ENCODE results near the gene DUOXA1.

DNA sequence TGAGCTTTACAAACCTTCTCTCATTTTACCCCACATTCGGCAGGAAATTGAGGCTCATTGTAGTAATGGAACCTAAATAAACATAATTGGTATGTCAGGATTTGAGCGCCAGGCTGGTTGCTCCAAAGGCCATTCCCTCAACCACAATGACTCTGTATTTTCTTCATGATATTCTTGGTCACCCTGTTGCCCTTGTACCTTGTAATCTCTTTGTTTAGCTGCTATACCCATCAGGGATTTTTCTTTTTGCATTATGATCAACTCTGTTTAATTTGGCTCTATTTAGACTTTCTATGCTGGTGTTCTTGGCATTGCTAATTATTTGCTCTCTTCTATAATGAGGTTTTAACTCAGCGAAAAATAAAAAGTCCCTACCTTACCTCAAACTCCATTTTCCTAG, 45.5 kb downstream of the DUOXA1 start:
- TF ChIP-seq REST (IDR thresholded peaks at IDR 0.05; ENCODE audit: insufficient read depth in 1 of 2, low read depth in 2 of 2, low read length in 2 of 2) (no peak), POLR2AphosphoS5 (IDR thresholded peaks at IDR 0.05; ENCODE audit: low read depth, low read length) (no peak), FOXP2 (optimal IDR thresholded peaks at IDR 0.05; ENCODE audit: borderline replicate concordance, extremely low read depth, extremely low read length, insufficient read depth) (no peak), TAF1 (IDR thresholded peaks at IDR 0.05; ENCODE audit: borderline replicate concordance, insufficient read depth, low read length) (no peak), SIN3A (IDR thresholded peaks at IDR 0.05; ENCODE audit: borderline replicate concordance, insufficient read depth, low read length) (no peak)
